AG04449 (cell line): Measurements from ENCODE around the gene MIPEP.

Experiments used
- CTCF ChIA-PET: fragments of 350-600 bp; formaldehyde crosslinking; extraction: SDS; loops from one replicate; lab custom pipeline; 2021; ENCODE audit warnings: antibody characterized with exemption; lab: Yijun Ruan, JAX
- POLR2A ChIA-PET: fragments of 400-600, 350-600 bp; formaldehyde crosslinking; extraction: SDS; loops from one replicate; lab custom pipeline; 2020; ENCODE audit warnings: antibody characterized with exemption, inconsistent platforms; lab: Yijun Ruan, JAX
- DNase-seq: peaks from one replicate; pipeline ENCODE4 v3.0.0-alpha.2; 2010; ENCODE audit warnings: low read depth, low spot score
- H3K4me3 ChIP-seq: 2 replicates; pipeline ENCODE4 v1.5.1; 2011; ENCODE audit warnings: low read depth, mild to moderate bottlenecking, control low read depth, low read length
- CTCF ChIP-seq: IDR thresholded peaks from one replicate; pipeline ENCODE4 v1.5.1; 2011; ENCODE audit warnings: mild to moderate bottlenecking, moderate library complexity, low read length, control low read depth, inconsistent platforms; ENCODE audit not compliant: insufficient read depth; ENCODE audit errors: missing control alignments

Gene MIPEP

GRCh38 chr13:23848019-23848418, 41.2 kb downstream of the MIPEP start:
- DNase-seq, result no peak
- no peak overlapping the region for H3K4me3 ChIP-seq
- POLR2A ChIA-PET, result no interaction called here
- CTCF ChIA-PET, result no interaction called here
- TF ChIP-seq CTCF, result no peak

- DNase-seq, result no peak
- ChIA-PET CTCF (no interaction called here), POLR2A (no interaction called here)
- no peak overlapping the region for H3K4me3 ChIP-seq
- TF ChIP-seq CTCF, result no peak
Observed at GRCh38 chr13:23847497-23847896, 41.7 kb downstream of the MIPEP start.

GRCh38 chr13:23845105-23845725, 44.0 kb downstream of the MIPEP start:
- TF ChIP-seq CTCF, result no peak
- ChIA-PET POLR2A (no interaction called here), CTCF (interaction anchor here (0.9 to 1.6 kb wide), 3 partner anchors 12 to 378 kb away, joined by 4 read pairs; no protein-coding TSS in a partner anchor)
- DNase-seq, result no peak
- H3K4me3 ChIP-seq, result no peak overlapping the region

GRCh38 chr13:23844132-23844531, 45.1 kb downstream of the MIPEP start:
- no peak for DNase-seq
- no peak overlapping the region for H3K4me3 ChIP-seq
- no peak for TF ChIP-seq CTCF
- CTCF ChIA-PET, result interaction anchor here (1.6 kb wide), 1 partner anchor 377 kb away, joined by 4 read pairs; no protein-coding TSS in a partner anchor
- POLR2A ChIA-PET, result no interaction called here

GRCh38 chr13:23843436-23843835, 45.8 kb downstream of the MIPEP start:
- no peak for TF ChIP-seq CTCF
- no peak for DNase-seq
- ChIA-PET POLR2A (no interaction called here), CTCF (no interaction called here)
- H3K4me3 ChIP-seq, result no peak overlapping the region

- no peak overlapping the region for H3K4me3 ChIP-seq
- no peak for TF ChIP-seq CTCF
- CTCF ChIA-PET, result no interaction called here
- POLR2A ChIA-PET, result no interaction called here
- DNase-seq, result no peak
Observed at GRCh38 chr13:23842406-23842805, 46.8 kb downstream of the MIPEP start.
